Right lobe of liver (tissue), 6 donors: ENCODE data around the gene CHRM4. TPM values are rescaled to one million over a fixed set of nuclear protein-coding genes. Genes with fewer than 3 reads are reported as not detected.

Source experiments
- ATAC-seq, 4 donors: fragments of 200-7000 bp; cut with Tn5 transposase; one replicate each; pipeline ENCODE4 v1.9.1; 2020; ENCODE audit warnings: mild to moderate bottlenecking in 4 of 4, moderate library complexity in 4 of 4
- DNase-seq, 3 donors: peaks; one replicate each; pipeline ENCODE4 v3.0.0-alpha.2; 2020
- H3K27ac ChIP-seq, 3 donors: fragments of 200-600 bp; one replicate each; pipeline ENCODE4 v1.8.0; 2022
- H3K27me3 ChIP-seq, 2 donors: fragments of 200-600 bp; one replicate each; pipeline ENCODE4 v1.8.0; 2022
- H3K36me3 ChIP-seq, 4 donors: fragments of 200-600 bp; sonication (generic) in 1 of 4; one replicate each; pipeline versions ENCODE4 v1.5.1 to v1.8.0; 2017 to 2022; ENCODE audit warnings: control low read depth in 1 of 4
- H3K4me1 ChIP-seq, 4 donors: fragments of 200-600 bp; sonication (generic) in 1 of 4; one replicate each; pipeline versions ENCODE4 v1.5.1 to v1.8.0; 2017 to 2022; ENCODE audit warnings: control low read depth in 1 of 4
- H3K4me3 ChIP-seq, 3 donors: fragments of 200-600 bp; one replicate each; pipeline ENCODE4 v1.8.0; 2022
- H3K9me3 ChIP-seq, 4 donors: fragments of 200-600 bp; sonication (generic) in 1 of 4; one replicate each; pipeline versions ENCODE4 v1.5.1 to v1.8.0; 2017 to 2022; ENCODE audit warnings: control low read depth in 1 of 4
- CTCF ChIP-seq, 4 donors: fragments of 200-600 bp in 3 of 4; fragments of 450-650 bp in 1 of 4; IDR thresholded peaks; one replicate each; pipeline versions ENCODE4 v1.5.1 to v1.8.0; 2016 to 2022; ENCODE audit warnings: antibody characterized with exemption in 4 of 4, mild to moderate bottlenecking in 2 of 4
- POLR2A ChIP-seq: fragments of 450-650 bp; IDR thresholded peaks from one replicate; pipeline ENCODE4 v1.6.1; 2017; ENCODE audit warnings: antibody characterized with exemption, mild to moderate bottlenecking
- WGBS: methylation state at CpG from one replicate; pipeline ENCODE4 v1.1.6; 2018; ENCODE audit warnings: low coverage, low lambda C conversion rate; ENCODE audit not compliant: insufficient coverage; ENCODE audit errors: missing lambda C conversion rate; 5-methylcytosine and 5-hydroxymethylcytosine counted together
- intact Hi-C, 2 donors: fragments of 100-400 bp; cut with DNase I; formaldehyde crosslinking; loops; one replicate each; pipeline versions ENCODE4 v1.11.2 to v1.14.1; 2022
- total RNA-seq, 6 experiments: library from RNA; depleted of rRNA in 2 of 6; stranded (reverse); fragments of >200 nt in 2 of 6; fragmentation: NEBNext Ultra II Directional in 3 of 6; extraction: Animal tissue kit (Norgen Biotek cat#: 25700) in 3 of 6; gene quantifications; one replicate each; pipeline versions ENCODE4 v1.1.0 to v1.2.4, GENCODE V29; 2016 to 2023
- donor health status: DM: no; HTN: yes; CAD: no.
- donor health status: DM: no; HTN: no; CAD: no.
- donor health status: DM: no; HTN: no; CAD: no.
- donor health status: DM: no; HTN: yes; CAD: no.
- donor health status: DM: no; HTN: yes; CAD: no.

CHRM4 gene
- total RNA-seq, 6 experiments from 2014 or later, result not detected

GRCh38 chr11:46385169-46386004 lies 6.2 kb downstream of the CHRM4 start:
- WGBS, result 87% methylated on average over 12 of the region's 47 CpGs
- no peak for TF ChIP-seq CTCF (IDR thresholded peaks at IDR 0.05)
- no peak for TF ChIP-seq POLR2A
- DNase-seq (no peak), ATAC-seq (no peak)
- Histone ChIP-seq H3K27me3 (peaks cover 5 to 8% of the 10 kb centered on the region in 2 donors), H3K9me3 (no peaks in the 10 kb centered on the region), H3K4me3 (no peak overlapping the region), H3K4me1 (peaks cover 0 to 22% (median 6%) of the 10 kb centered on the region in 4 donors), H3K27ac (no peak overlapping the region), H3K36me3 (no peaks in the 10 kb centered on the region)
- intact Hi-C loops, result loop anchor here (10.0 kb wide), 1 partner anchor 149 kb away; no protein-coding TSS in a partner anchor

- TF ChIP-seq CTCF (IDR thresholded peaks at IDR 0.05) (no peak), POLR2A (no peak)
- intact Hi-C loops, result loop anchor here (10.0 kb wide), 1 partner anchor 151 kb away; no protein-coding TSS in a partner anchor
- Histone ChIP-seq H3K4me1 (peaks cover 0 to 10% (median 3%) of the 10 kb centered on the region in 4 donors), H3K27me3 (no peaks in the 10 kb centered on the region), H3K9me3 (no peaks in the 10 kb centered on the region), H3K27ac (no peak overlapping the region), H3K4me3 (no peak overlapping the region), H3K36me3 (no peaks in the 10 kb centered on the region)
- DNase-seq (no peak), ATAC-seq (no peak)
- WGBS, result 89% methylated on average over 4 of the region's 12 CpGs
Measured at GRCh38 chr11:46383974-46384701, 7.4 kb downstream of the CHRM4 start.

GRCh38 chr11:46383404-46383758 lies 8.2 kb downstream of the CHRM4 start:
- no peak for TF ChIP-seq CTCF (IDR thresholded peaks at IDR 0.05)
- TF ChIP-seq POLR2A, result no peak
- Histone ChIP-seq H3K9me3 (no peaks in the 10 kb centered on the region), H3K36me3 (no peaks in the 10 kb centered on the region), H3K4me3 (no peak overlapping the region), H3K4me1 (peaks cover 0 to 8% (median 3%) of the 10 kb centered on the region in 4 donors), H3K27ac (no peak overlapping the region), H3K27me3 (no peaks in the 10 kb centered on the region)
- intact Hi-C loops, result loop anchor here (10.0 kb wide), 1 partner anchor 151 kb away; no protein-coding TSS in a partner anchor
- DNase-seq (no peak), ATAC-seq (no peak)
- WGBS, result 63% methylated on average over 7 of the region's 7 CpGs

GRCh38 chr11:46382646-46383403 lies 8.8 kb downstream of the CHRM4 start:
- H3K27ac ChIP-seq, result no peak overlapping the region
- ATAC-seq, result peak in 3 of 4 donors; percentile 12 to 37 (median 25)
- WGBS, result 24% methylated on average over 10 of the region's 18 CpGs
- no peak for DNase-seq
- no peaks in the 10 kb centered on the region for H3K9me3 ChIP-seq
- H3K27me3 ChIP-seq, result no peaks in the 10 kb centered on the region
- H3K36me3 ChIP-seq, result no peaks in the 10 kb centered on the region
- TF ChIP-seq POLR2A (no peak), CTCF (IDR thresholded peaks at IDR 0.05) (peak; percentile 39 to 66 (median 54))
- intact Hi-C loops, result loop anchor here (10.0 kb wide), 1 partner anchor 152 kb away; no protein-coding TSS in a partner anchor
- peaks cover 0 to 8% (median 3%) of the 10 kb centered on the region in 4 donors for H3K4me1 ChIP-seq
- no peak overlapping the region for H3K4me3 ChIP-seq
